ENCODE data around the gene CDKN1A. TPM values are rescaled to one million over a fixed set of nuclear protein-coding genes. Genes with fewer than 3 reads are reported as not detected.

CDKN1A gene
- polyA plus RNA-seq, 1 donor from 2014 or later, result 23.0 TPM

GRCh38 chr6:36674942-36675341, 3.6 kb upstream of the CDKN1A start:
- no peak overlapping the region for H3K27ac ChIP-seq (ENCODE audit: low read length)
- no peaks in the 10 kb centered on the region for H3K79me2 ChIP-seq (replicated peaks; ENCODE audit: insufficient read depth, low read length)
- H3K36me3 ChIP-seq (ENCODE audit: insufficient read depth, low read length), result no peaks in the 10 kb centered on the region

GRCh38 chr6:36676141-36677058, 2.1 kb upstream of the CDKN1A start:
- Histone ChIP-seq H4K20me1 (ENCODE audit: insufficient read depth) (no peaks in the 10 kb centered on the region), H3K9ac (ENCODE audit: low read length) (no peak overlapping the region), H3K27me3 (ENCODE audit: insufficient read depth, low read depth, low read length) (peaks cover 30% of the 10 kb centered on the region), H3F3A (ENCODE audit: insufficient read depth, low read length, poor library complexity, severe bottlenecking) (no peaks in the 10 kb centered on the region), H3K36me3 (ENCODE audit: insufficient read depth, low read length) (no peaks in the 10 kb centered on the region), H3K9me3 (ENCODE audit: low read length) (no peaks in the 10 kb centered on the region), H3K9me2 (ENCODE audit: insufficient read depth, low read length) (no peaks in the 10 kb centered on the region), H3K4me3 (ENCODE audit: low read length) (no peak overlapping the region), H3K79me2 (replicated peaks; ENCODE audit: insufficient read depth, low read length) (peaks cover 6% of the 10 kb centered on the region), H3K4me2 (ENCODE audit: low read length) (no peak overlapping the region), H3K27ac (ENCODE audit: low read length) (peak overlapping the region; percentile 11), H2AFZ (ENCODE audit: low read depth, low read length) (no peak overlapping the region)
- TF ChIP-seq CTCF (IDR thresholded peaks at IDR 0.05; ENCODE audit: poor library complexity, severe bottlenecking) (no peak), MXI1 (conservative IDR thresholded peaks at IDR 0.05; ENCODE audit: poor library complexity, severe bottlenecking) (no peak), TAF1 (IDR thresholded peaks at IDR 0.05; ENCODE audit: low read depth) (no peak), POLR2AphosphoS5 (IDR thresholded peaks at IDR 0.05) (no peak), REST (IDR thresholded peaks at IDR 0.05; ENCODE audit: borderline replicate concordance) (no peak), EP300 (conservative IDR thresholded peaks at IDR 0.05; ENCODE audit: poor library complexity, severe bottlenecking) (no peak), EZH2 (IDR thresholded peaks at IDR 0.05; ENCODE audit: borderline replicate concordance, insufficient read depth, low read length, poor library complexity, severe bottlenecking) (no peak), SMC3 (conservative IDR thresholded peaks at IDR 0.05; ENCODE audit: poor library complexity) (no peak), RAD21 (conservative IDR thresholded peaks at IDR 0.05) (no peak)

More at GRCh38 chr6:36674942-36675341, 3.6 kb upstream of the CDKN1A start:
- H3K9ac ChIP-seq (ENCODE audit: low read length), result no peak overlapping the region
- H3F3A ChIP-seq (ENCODE audit: insufficient read depth, low read length, poor library complexity, severe bottlenecking), result no peaks in the 10 kb centered on the region
- H4K20me1 ChIP-seq (ENCODE audit: insufficient read depth), result no peaks in the 10 kb centered on the region
- TF ChIP-seq REST (IDR thresholded peaks at IDR 0.05; ENCODE audit: borderline replicate concordance) (no peak), MXI1 (conservative IDR thresholded peaks at IDR 0.05; ENCODE audit: poor library complexity, severe bottlenecking) (no peak)
- no peak overlapping the region for H3K4me2 ChIP-seq (ENCODE audit: low read length)
- no peaks in the 10 kb centered on the region for H3K9me2 ChIP-seq (ENCODE audit: insufficient read depth, low read length)
- peaks cover 18% of the 10 kb centered on the region for H3K27me3 ChIP-seq (ENCODE audit: insufficient read depth, low read depth, low read length)
- no peaks in the 10 kb centered on the region for H3K9me3 ChIP-seq (ENCODE audit: low read length)
- H2AFZ ChIP-seq (ENCODE audit: low read depth, low read length), result no peak overlapping the region
- no peak overlapping the region for H3K4me3 ChIP-seq (ENCODE audit: low read length)

Measured in neural cell (in vitro differentiated cells).